AG04449 (cell line): ENCODE results near the gene DCAF8.

ENCODE experiments used
- CTCF ChIA-PET: fragments of 350-600 bp; formaldehyde crosslinking; extraction: SDS; loops from one replicate; lab custom pipeline; 2021; ENCODE audit warnings: antibody characterized with exemption; lab: Yijun Ruan, JAX
- POLR2A ChIA-PET: fragments of 400-600, 350-600 bp; formaldehyde crosslinking; extraction: SDS; loops from one replicate; lab custom pipeline; 2020; ENCODE audit warnings: antibody characterized with exemption, inconsistent platforms; lab: Yijun Ruan, JAX
- DNase-seq: peaks from one replicate; pipeline ENCODE4 v3.0.0-alpha.2; 2010; ENCODE audit warnings: low read depth, low spot score
- H3K4me3 ChIP-seq: 2 replicates; pipeline ENCODE4 v1.5.1; 2011; ENCODE audit warnings: low read depth, mild to moderate bottlenecking, control low read depth, low read length
- TF ChIP-seq, protein P1 (sequence below): IDR thresholded peaks from one replicate; pipeline ENCODE4 v1.5.1; 2011; ENCODE audit warnings: mild to moderate bottlenecking, moderate library complexity, low read length, control low read depth, inconsistent platforms; ENCODE audit not compliant: insufficient read depth; ENCODE audit errors: missing control alignments

DCAF8 gene

GRCh38 chr1:160237558-160237957 lies 24.8 kb downstream of the DCAF8 start:
- H3K4me3 ChIP-seq = no peak overlapping the region
- no peak for DNase-seq
- CTCF ChIA-PET = interaction anchor here (0.6 to 7.7 kb wide), 4 partner anchors 12 to 44 kb away, joined by 3 to 98 read pairs (median 10); no protein-coding TSS in a partner anchor
- POLR2A ChIA-PET = no interaction called here
- TF ChIP-seq, protein P1, sequence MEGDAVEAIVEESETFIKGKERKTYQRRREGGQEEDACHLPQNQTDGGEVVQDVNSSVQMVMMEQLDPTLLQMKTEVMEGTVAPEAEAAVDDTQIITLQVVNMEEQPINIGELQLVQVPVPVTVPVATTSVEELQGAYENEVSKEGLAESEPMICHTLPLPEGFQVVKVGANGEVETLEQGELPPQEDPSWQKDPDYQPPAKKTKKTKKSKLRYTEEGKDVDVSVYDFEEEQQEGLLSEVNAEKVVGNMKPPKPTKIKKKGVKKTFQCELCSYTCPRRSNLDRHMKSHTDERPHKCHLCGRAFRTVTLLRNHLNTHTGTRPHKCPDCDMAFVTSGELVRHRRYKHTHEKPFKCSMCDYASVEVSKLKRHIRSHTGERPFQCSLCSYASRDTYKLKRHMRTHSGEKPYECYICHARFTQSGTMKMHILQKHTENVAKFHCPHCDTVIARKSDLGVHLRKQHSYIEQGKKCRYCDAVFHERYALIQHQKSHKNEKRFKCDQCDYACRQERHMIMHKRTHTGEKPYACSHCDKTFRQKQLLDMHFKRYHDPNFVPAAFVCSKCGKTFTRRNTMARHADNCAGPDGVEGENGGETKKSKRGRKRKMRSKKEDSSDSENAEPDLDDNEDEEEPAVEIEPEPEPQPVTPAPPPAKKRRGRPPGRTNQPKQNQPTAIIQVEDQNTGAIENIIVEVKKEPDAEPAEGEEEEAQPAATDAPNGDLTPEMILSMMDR = no peak

- no peak overlapping the region for H3K4me3 ChIP-seq
- ChIA-PET POLR2A (no interaction called here), CTCF (interaction anchor here (0.6 to 3.2 kb wide), 5 partner anchors 10 to 43 kb away, joined by 3 to 10 read pairs (median 6); no protein-coding TSS in a partner anchor)
- no peak for DNase-seq
- TF ChIP-seq, protein P1 = no peak
Measured at GRCh38 chr1:160236806-160237205, 25.5 kb downstream of the DCAF8 start.

GRCh38 chr1:160232911-160233310 lies 29.4 kb downstream of the DCAF8 start:
- ChIA-PET POLR2A (interaction anchor here (0.6 kb wide), 1 partner anchor 100 kb away, joined by 3 read pairs; no protein-coding TSS in a partner anchor), CTCF (interaction anchor here (0.6 to 4.3 kb wide), 11 partner anchors 10 to 136 kb away, joined by 3 to 26 read pairs (median 4); no protein-coding TSS in a partner anchor)
- H3K4me3 ChIP-seq = no peak overlapping the region
- DNase-seq = no peak
- TF ChIP-seq, protein P1 = no peak

DNA sequence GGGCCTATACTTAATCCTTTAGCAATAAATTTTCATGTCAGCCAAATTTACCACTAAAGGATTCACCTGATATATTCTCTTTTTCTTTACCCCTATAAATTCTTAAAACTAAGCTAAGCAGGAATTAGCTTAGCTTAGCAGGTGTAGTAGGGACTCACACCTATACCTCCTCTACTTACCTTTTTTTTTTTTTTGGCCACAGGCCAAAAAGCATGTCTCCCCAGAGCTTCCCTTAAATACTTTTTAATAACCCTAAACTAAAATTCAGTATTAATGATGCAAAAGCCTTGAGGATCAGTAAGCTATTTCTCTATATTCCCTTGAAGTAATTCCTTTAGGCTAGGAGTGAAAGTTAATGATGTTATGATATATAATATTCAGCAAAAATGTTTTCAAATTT lies 33.9 kb downstream of the DCAF8 start:
- ChIA-PET CTCF (interaction anchor here (1.1 to 3.5 kb wide), 11 partner anchors 8 to 143 kb away, joined by 3 to 35 read pairs (median 9); no protein-coding TSS in a partner anchor), POLR2A (no interaction called here)
- H3K4me3 ChIP-seq = no peak overlapping the region
- TF ChIP-seq, protein P1 = no peak
- no peak for DNase-seq

- no peak for DNase-seq
- TF ChIP-seq, protein P1 = no peak
- POLR2A ChIA-PET = no interaction called here
- CTCF ChIA-PET = interaction anchor here (0.8 to 3.5 kb wide), 8 partner anchors 8 to 143 kb away, joined by 3 to 28 read pairs (median 6); no protein-coding TSS in a partner anchor
- no peak overlapping the region for H3K4me3 ChIP-seq
Measured at GRCh38 chr1:160227561-160227960, 34.8 kb downstream of the DCAF8 start.

- no peak overlapping the region for H3K4me3 ChIP-seq
- TF ChIP-seq, protein P1 = no peak
- DNase-seq = no peak
- ChIA-PET CTCF (interaction anchor here (0.8 to 3.5 kb wide), 7 partner anchors 9 to 142 kb away, joined by 3 to 15 read pairs (median 6); no protein-coding TSS in a partner anchor), POLR2A (interaction anchor here (0.6 kb wide), 1 partner anchor 17 kb away, joined by 4 read pairs; no protein-coding TSS in a partner anchor)
Measured at GRCh38 chr1:160227034-160227433, 35.3 kb downstream of the DCAF8 start.
